ENCODE measurements around the gene TRAF6.
"Not testable (repeated sequence)": the region's sequence is repeated elsewhere in the genome, so short reads cannot be mapped to it uniquely, and the experiment has no call there.

The TRAF6 gene

DNA sequence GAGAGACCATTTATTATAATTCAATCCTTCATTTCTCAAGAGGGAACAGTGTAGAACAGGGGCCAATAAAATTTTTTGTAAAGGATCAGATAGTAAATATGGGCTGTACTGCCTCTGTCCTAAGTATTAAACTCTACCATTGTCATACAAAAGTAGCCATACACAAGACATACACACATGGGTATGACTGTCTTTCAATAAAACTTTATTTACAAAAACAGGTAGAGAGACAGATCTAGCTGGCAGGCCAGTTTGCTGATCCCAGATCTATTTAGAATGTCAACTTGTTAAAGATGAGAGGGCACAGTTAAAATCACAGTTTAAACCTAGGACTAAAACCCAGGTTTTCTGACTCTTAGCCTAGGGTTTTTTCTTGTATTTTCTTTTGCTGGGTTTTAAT lies 16.7 kb downstream of the TRAF6 start:
- no peak for DNase-seq

DNA sequence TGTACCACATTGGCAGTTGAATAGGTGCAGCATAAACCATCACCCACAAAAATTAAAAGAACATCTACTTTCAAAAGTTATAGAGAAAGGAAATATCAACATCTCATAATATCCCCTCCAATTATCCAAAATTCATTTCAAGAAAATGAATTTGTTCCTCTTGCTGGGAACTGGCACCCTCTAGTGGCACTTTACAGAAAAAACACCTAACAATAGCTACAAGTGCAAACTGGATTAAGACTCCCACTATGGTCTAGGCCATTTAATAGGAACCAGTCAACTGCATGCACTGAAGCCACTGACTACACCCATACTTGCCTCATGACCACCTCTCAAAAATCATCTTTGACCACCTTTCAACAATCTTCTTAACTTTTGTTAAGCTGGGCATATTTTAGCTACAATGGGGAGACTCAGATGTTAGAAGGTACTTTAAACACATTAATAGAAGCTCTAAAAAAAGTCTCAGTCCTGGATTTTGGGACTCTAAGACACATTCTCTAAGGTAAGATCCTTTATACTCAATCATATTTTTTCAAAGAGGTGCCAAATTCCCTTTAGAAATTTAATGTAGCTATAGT lies 17.3 kb downstream of the TRAF6 start:
- peak in 2 of 5 experiments; percentile 24 to 59 for DNase-seq

DNA sequence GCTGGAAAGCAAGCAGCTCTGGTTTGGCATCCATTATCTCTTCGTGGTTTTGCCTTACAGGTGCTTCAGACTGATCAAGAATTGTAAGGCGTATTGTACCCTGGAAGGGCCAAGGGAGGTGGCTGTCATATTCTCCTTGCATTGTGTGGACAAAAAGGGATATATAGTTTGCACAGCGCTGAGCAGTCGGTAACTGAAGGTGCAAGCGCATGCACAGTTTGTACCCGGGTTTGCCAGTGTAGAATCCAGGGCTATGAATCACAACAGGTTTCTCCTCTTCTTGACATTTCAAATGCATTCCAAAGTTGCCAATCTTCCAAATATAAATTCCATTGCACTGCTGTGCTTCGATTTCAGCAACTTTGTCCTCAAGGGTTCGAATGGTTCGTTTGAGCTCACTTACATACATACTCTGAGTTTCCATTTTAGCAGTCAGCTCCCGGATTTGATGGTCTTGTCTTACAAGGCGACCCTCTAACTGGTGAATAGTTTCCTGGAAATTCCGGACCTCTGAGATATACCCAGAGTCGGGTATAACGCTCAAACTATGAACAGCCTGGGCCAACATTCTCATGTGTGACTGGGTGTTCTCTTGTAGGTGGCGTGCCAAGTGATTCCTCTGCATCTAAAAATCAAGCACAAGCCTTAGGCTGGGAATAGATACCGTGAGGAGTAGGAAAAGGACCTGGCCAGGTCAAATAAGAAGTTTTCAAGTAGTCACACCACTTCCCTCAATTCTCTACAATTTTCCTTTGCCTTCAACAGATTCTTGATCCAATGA lies 19.9 kb downstream of the TRAF6 start:
- DNase-seq, result no peak

DNA sequence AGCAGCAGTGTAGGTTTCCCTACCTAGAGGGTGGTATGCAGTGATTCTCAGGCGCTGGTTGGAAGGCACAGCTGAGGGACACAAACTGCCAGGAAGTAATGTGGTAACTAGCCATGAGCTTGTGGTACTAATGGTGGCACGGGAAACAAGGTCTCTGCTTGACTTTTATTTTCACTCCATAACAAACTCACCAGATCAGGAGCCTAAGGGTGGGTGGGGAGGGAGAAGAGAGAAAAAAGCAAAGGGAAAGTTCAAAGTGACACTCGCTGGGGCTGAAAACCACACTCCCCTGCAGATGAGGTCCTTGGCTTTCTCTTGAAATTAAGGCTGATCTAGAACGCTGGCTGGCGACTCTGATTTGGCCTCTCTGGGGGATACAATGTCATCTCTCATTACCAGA lies 22.0 kb downstream of the TRAF6 start:
- DNase-seq, result peak in 1 of 5 experiments; percentile 40

DNA sequence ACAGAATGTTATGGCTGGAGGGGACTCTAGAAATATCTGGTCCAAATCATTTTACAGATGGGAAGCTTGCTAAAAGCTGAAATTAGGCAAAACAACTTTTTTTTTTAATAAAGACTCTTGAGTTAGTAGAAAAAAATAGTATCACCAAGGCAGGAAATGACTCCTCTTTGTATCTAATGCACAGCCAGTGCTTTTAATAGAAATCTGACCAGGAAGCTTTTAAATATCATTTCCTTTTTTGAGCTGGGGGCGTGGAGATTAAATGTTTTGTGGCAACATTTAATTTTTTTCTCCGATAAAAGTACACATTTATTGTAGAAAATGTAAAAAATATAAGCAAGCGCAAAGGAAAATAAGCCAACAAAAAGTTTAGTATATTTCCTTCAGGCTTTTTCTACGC lies 22.5 kb downstream of the TRAF6 start:
- DNase-seq, result no peak

DNA sequence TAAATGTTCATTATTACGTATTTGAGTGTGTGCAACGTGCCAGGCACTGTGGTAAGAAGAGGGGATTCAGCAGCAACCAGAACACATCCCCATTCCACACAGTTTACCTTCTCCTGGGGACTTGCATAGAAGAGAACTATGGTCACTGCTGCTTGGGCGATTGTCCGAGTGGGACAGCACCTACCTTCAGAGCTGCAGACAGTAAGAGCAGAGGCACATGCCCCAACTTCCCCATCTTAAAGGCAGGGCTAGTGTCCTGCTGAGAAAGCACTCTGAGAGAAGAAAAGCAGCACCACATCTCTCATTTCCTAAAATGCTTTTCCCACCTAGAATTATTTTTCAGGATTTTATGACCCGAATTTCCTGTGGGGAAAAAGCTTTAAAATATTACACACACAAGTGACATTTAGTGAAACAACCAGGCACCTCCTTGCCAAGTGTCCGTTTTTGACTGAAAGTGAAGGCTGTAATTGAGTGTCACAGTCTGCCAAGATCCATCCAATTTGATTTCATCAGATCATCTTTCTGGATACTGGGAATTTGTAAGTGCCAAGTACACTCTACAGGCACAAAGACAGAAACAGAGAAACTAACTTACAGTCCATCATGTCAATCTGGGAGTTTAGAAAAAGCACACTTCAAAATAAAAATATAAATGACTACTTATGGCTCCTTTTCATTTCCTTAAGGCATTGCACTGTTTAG lies 24.6 kb downstream of the TRAF6 start:
- DNase-seq, result no peak

DNA sequence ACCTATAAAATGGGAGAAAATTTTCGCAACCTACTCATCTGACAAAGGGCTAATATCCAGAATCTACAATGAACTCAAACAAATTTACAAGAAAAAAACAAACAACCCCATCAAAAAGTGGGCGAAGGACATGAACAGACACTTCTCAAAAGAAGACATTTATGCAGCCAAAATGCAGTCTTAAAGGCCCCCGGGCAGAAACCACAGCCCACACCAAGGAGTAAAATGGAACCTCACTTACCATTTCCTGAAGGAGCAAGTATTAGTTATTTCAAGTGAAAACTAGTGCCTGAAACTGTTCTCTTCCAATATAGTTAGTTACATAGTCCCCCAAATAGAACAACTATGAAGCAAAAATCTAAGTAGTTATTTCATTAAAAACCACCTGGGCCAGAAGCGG lies 27.0 kb downstream of the TRAF6 start:
- not testable (repeated sequence) for DNase-seq

DNA sequence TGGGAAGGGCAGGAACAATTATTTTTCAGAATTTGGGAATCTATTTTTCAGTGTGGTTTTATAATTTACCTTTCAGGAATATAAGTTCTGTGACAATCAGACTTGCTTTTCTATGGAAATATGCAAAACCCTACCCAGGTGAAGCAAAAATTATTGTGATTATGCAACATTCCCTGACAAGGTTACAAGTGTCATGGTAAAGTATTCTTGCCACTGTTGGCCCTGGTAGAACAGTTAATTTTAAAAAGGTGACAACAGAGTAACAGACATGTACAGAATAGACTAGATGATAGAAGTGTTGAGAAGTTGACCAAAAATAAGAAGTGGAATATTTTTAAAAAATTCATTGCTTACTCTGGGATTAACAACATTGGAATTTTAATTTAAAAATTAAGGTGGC lies 29.2 kb downstream of the TRAF6 start:
- no peak for DNase-seq

DNA sequence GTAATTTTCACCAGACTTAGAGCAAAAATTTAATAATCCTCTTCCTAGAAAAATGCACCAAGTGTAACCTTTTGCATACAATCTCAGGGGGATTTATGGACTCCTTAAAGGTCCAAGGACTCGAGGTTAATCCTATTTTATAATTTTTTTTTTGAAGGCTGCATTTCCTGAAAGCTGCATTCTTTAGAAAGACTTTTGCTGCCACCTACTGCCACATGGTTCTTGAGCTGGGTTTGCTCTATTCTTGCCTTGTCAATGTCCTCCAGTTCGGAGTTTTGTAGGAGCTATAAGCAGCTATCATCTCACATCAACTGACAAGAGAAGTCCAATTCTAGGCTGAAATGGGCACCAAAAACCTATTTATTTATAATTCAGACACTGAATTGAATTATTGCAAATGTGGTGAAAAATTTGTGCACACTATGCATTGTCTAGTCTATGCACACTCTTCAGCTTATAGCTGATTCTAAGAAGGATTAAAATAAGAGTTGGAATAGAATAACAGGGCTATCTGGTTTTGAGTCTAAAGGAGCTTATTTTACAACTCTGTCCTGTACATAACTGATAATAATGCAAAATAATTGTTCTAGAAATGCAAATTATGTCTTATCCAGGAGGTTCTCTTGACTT lies 31.3 kb downstream of the TRAF6 start:
- DNase-seq, result peak in 1 of 5 experiments; percentile 50

DNA sequence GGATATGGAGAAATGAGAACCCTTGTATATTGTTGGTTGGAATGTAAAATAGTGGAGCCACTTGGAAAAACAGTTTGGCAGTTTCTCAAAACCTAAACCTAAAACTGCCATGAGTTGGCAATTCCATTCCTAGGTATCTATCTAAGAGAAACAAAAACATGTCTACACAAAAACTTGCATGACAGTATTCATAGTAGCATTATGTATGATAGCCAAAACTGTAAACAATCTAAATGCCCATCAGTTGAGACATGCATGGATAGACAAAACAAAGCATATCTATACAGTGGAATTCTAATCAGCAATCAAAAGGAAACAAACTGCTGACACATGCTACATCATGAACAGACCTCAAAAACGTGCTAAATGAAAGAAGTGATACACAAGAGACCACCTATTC lies 34.9 kb downstream of the TRAF6 start:
- no peak for DNase-seq

DNA sequence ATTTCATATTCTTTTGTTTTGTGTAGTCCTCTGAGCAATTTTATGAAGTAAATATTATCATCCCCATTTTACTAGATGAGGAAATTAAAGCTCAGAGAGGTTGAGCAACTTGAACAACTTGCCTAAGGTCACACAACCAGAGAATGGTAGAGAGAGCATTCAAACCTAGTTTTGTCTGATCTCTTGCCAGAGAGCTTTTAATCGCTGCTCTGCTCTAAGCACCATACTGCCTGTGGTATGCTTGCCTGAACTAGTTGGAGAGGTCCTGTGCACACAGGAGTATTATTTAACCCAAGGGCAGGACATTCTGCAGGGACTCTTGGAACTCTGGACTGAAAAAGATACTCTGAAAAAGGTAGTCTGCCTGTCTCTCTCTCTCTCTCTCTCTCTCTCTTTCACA lies 38.5 kb downstream of the TRAF6 start:
- DNase-seq, result no peak

DNA sequence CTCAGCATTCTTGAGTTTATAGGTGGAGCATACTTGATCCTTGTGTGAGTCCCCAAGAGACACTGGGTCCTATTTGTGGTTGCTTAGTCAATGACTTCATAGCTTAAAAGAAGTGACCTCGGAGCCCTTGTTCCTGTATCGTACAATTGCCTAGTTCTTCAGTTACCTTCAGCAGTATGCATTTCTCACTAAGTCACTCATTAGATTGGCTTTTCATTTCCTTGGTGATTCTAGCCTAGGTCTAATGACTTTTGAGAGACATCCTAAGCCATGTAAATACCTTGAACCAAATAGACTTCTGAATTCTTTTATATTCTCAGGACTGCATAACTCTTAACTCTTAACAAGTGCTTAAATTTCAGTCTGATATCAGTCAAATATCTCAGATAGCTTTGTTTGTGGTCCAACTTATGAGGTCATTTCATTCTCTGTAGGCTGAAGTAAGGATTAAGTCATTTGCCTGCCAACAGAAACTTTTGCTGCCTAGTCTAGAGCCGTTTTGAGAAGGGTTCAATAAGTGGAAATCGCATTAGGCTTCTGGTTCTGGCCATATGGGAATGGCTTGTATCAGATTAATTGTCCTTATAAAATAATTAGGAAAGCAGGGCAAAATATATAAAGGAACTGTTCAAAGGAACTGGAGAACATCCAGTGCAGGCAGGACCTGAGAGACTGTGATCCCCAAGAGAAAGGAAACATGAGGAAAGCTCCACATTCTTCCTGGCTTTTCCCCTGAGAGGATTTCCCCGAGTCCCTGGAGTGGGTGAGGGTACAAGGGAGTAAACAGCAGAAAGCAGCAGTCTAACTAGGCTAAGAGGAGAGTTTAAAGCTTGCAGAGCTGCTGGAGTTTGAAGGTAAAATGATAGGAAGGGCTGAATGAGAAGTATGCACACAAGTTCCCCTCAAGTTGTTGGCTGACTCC lies 39.9 kb downstream of the TRAF6 start:
- DNase-seq, result no peak

DNA sequence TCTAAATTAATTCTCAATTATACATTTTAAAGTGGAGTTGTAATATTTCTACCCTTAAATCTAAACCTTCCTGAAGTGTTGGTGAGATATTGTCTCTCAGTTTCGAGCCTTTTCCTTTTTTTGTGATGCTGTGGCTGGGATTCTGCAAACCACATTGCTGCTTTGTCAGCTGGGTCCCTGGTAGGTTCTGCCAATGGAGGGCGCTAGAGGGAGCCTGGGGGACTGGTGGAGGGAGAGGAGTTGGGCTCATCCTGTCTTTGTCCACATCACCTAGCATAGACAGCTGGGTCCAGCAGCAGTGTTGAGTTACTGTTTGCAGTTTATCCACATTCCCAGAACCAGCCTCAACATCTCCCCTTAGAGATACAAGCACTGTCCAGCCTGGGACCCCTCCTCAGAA lies 41.0 kb downstream of the TRAF6 start:
- no peak for DNase-seq

DNA sequence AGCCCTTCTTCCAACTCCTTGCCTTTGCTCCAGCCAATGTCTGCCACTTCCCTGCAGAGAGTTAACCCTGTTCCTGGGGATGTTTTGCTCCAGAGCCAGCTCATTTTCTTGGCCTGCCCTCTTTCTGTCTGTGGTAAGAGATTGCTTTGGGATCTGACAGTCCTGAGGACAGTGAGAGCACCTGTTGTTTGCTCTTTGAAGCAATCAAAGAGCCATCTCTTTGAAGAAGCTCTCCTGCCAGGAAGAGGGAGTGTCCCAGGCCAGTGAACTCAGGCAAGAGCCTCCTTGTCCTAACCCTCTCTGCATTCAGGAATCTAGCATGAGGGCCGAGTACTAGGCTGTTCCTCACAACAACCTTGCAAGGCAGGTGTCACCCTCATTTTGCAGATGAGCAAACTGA lies 42.2 kb downstream of the TRAF6 start:
- no peak for DNase-seq

DNA sequence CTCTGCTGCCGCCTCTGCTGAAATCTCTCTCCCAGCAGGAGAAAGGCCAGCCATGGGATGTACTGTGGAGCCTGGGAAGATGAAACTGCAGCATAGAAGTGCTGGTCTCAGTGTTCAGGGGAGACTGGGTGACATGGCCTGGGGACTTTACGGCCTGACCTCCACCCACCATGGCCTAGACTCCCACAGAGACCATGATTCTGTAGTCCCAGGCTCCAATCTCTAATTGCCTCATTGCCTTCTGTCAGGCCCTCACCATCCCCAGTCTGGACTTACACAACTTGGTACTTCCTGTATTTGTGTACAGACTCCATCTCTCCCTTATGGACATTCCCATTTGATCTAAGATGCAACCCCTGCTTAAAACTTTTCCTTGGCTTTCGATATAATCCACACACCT lies 43.1 kb downstream of the TRAF6 start:
- no peak for DNase-seq

DNA sequence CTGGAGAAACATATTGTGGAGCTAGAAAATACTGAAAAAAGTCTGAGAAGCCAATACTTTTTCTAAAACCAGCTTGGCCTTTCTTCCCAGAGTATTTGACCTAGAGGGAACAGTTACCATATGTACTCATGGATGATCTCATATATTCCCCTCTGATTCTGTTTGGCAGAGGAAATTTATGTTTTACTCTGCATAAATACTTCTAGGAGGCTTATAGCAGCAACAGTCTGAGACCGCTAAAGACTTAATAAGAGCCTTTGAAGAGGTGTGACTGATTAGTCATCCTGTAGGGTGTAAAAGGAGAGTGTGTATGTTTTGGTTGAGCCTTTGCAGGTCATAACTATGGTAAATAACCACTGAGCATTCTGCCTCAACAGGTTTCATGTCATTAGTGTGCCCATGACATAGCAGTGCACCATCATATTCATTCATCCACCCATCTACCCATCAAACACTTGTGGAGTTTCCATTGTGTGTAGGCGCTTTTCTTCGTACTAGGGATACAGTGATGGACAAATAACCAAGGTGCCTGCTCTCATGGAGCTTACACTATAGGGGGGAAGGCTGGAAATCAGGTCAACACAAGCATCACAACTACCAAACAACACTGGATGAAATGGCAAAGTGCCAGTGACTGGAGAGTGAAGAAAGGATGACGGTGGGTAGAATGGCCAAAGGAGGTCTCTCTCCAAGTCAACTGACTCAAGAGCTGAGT lies 44.5 kb downstream of the TRAF6 start:
- DNase-seq, result no peak

DNA sequence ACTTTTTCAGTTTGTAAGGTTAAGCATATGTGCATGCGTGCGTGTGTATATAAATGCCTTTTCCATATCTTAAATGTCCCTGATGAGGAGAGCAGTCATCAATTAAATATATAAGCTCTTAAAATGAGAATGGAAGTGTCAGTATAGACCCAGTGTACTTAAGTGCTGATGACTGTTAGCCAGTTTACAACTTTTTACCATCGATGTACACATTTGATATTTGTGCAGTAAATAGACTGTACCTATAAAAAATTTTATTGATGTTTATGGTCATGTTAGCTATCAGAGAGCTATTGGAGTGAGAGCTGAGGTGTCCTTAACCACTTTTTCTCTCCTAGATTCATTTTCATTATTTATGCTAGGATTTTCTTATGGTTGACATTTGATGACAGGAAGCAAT lies 45.4 kb downstream of the TRAF6 start:
- DNase-seq, result no peak

DNA sequence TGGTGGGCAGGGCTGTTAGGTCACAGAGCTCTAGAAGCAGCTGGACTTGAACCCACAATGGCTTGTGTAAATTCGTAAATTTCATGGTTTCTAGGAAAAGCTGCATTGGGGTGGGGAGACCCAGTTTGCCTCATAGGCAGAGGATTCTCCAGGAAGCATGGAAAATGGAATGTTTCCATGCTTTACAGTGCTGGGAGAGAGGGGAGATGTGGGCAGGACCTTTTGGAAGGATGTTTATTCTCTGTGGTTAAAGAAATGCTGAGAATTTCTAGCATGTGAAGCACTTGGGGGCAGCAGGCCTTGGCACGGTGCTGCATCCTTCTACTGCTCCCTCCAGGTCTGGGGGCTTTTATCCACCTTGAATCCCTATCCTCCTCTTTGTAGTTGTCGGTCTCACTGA lies 46.3 kb downstream of the TRAF6 start:
- no peak for DNase-seq

DNA sequence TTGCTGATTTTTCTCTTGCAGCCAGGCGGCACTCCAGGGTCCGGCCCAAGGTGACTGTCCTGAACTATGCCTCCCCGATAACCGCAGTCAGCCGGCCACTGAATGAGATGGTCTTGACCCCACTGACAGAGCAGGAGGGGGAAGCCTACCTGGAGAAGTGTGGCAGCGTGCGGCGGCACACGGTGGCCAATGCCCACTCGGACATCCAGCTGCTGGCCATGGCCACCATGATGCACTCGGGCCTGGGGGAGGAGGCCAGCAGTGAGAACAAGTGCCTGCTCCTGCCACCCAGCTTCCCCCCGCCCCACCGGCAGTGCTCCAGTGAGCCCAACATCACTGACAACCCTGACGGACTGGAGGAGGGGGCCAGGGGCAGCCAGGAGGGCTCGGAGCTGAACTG lies 47.8 kb downstream of the TRAF6 start:
- no peak for DNase-seq

DNA sequence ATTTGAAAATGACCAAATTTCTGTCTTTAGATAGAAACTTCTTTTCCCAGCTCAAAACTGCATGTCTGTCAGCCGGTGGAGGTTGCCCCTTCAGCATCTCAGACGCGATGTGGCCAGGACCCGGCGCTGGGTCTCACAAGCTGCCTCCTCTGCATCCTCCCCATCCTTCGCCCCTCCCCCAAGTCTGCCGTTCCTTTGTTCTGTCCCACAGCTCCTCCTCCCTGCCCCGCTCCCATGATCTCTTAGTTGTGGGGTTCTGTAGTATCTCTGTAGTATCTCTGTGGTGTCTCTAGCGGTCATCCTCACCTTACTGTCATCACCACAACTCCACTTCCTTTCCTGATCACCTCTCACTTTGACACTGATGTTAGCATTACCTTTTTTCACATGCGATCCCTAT lies 49.9 kb downstream of the TRAF6 start:
- DNase-seq, result peak in 2 of 5 experiments; percentile 3 to 20

DNA sequence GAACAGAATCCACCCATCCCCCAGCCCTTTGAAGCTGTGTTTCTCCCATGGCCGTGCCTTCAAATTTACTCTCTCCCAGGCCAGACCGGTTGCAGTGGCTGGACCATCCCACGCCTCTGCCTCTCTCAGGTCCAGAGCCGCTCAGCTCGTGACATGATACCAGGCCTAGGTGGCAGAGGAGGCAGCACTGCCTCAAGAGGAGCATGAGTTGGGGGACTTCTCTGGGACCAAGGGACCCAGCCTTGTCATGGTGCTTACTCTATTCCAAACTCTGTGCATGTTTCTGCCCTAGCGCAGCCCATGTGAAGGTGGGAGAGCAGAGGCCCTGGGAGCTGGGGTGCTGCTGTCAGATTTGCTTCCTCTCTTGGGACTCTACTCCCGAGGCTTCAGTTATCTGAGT lies 51.0 kb downstream of the TRAF6 start:
- no peak for DNase-seq

Data from T-helper 2 cell (primary cell).